ENCODE results near the gene TAF8.

DNA sequence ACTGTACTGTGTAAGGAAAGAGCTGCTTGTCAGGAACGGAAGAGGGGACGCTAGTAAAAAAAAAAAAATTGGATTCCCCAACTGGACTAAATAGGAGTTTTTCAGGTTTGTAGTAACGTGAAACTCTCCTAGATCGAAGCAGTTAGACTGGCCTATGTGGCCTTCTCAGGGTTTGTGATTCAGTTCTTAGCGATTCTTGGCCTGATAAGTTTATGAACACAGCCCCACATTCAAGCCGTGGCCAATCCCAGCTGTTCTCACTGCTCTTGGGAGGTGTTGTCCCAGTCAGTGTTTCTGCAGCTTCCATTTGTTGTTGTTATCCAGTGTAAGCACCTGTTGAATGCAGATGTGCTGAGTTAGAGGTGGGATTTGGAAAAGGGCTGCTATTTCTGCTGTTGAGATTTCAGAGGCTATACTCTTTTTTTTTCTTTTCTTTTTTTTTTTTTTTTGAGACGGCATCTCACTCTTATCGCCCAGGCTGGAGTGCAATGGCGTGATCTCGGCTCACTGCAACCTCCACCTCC is 29.7 kb downstream of the TAF8 start:
- TF ChIP-seq CTCF (IDR thresholded peaks at IDR 0.05) (no peak), POLR2AphosphoS5 (IDR thresholded peaks at IDR 0.05) (no peak)

Data from stomach (tissue), 4 donors.